ENCODE data around the gene POLR2M.

POLR2M gene

DNA sequence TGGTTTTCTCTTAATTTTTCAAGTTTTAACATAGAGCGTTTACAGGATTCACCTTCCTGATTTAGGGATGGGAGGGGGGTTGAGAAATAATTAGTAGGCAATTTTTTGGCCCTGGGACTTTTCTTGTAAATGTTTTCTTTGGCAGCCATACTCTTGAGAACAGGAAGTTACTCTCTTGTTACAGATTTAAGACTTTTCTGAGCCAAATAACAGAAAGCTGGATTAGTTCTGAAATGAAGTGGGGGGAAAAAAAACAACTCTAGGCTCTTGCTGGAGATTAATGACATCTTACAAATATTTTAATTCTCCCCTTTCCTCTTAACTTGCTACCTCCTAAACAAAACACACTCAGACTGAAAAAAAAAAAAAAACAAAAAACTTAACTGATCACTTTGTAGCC is 13.8 kb upstream of the POLR2M start:
- H3K27me3 Mint-ChIP-seq (ENCODE audit: low read depth): peaks cover 4% of the 10 kb centered on the region
- no peaks in the 10 kb centered on the region for H3K36me3 Mint-ChIP-seq (ENCODE audit: low read depth)
- H3K9me3 Mint-ChIP-seq: no peaks in the 10 kb centered on the region
- H3K27ac Mint-ChIP-seq: peak overlapping the region; percentile 86 to 91 (median 91)
- H3K4me1 Mint-ChIP-seq: peaks cover 55% of the 10 kb centered on the region
- TF ChIP-seq CTCF (IDR thresholded peaks at IDR 0.05; ENCODE audit: unreplicated experiment in 3 of 3): no peak
- H3K4me3 Mint-ChIP-seq: peak overlapping the region in 2 of 3 experiments; percentile 5 to 35

DNA sequence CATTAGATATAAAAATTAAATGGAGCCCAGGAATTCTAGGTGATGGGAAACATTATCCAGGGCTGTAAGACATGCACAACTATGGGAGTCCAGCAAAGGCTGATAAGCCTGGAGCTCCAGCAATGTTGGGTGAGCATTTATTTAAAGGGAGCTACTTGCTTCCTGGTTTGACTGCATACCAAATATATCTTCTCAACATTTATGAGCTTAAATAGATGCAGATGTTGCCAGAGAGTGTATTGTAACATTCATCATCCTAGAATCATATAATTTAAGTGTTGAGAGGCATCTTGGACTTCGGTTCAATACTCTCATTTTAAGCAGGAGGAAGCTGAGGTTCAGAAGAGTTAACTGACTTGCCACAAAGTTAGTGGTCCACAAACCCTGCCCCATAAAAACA is 12.2 kb upstream of the POLR2M start:
- H3K4me3 Mint-ChIP-seq: no peak overlapping the region
- peak overlapping the region; percentile 87 to 91 (median 91) for H3K27ac Mint-ChIP-seq
- TF ChIP-seq CTCF (IDR thresholded peaks at IDR 0.05; ENCODE audit: unreplicated experiment in 3 of 3): no peak
- peaks cover 4% of the 10 kb centered on the region for H3K27me3 Mint-ChIP-seq (ENCODE audit: low read depth)
- peaks cover 55% of the 10 kb centered on the region for H3K4me1 Mint-ChIP-seq
- H3K9me3 Mint-ChIP-seq: no peaks in the 10 kb centered on the region
- H3K36me3 Mint-ChIP-seq (ENCODE audit: low read depth): no peaks in the 10 kb centered on the region

DNA sequence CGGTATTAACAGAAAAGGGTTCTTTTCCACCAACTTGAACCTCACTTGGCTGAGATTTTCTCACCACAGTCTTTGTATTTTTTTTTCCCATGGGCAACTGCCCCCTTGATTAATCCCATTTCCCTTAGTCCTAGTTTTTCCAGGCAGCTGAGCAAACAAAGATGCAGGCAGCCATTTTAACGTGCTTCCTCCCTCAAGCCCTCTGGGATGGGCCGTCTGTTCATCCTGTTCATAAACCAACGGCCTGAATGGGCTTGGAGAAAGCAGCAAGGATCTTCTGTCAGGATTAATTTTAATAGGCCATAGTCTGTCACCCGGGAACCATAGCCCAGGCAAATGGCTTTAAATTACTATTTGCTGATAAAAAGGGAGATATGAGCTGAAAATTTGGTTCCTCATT is 10.4 kb upstream of the POLR2M start:
- peaks cover 51% of the 10 kb centered on the region for H3K4me1 Mint-ChIP-seq
- peak overlapping the region; percentile 91 to 96 (median 91) for H3K27ac Mint-ChIP-seq
- no peak for TF ChIP-seq CTCF (IDR thresholded peaks at IDR 0.05; ENCODE audit: unreplicated experiment in 3 of 3)
- peaks cover 4% of the 10 kb centered on the region for H3K27me3 Mint-ChIP-seq (ENCODE audit: low read depth)
- no peaks in the 10 kb centered on the region for H3K36me3 Mint-ChIP-seq (ENCODE audit: low read depth)
- no peaks in the 10 kb centered on the region for H3K9me3 Mint-ChIP-seq
- no peak overlapping the region for H3K4me3 Mint-ChIP-seq

DNA sequence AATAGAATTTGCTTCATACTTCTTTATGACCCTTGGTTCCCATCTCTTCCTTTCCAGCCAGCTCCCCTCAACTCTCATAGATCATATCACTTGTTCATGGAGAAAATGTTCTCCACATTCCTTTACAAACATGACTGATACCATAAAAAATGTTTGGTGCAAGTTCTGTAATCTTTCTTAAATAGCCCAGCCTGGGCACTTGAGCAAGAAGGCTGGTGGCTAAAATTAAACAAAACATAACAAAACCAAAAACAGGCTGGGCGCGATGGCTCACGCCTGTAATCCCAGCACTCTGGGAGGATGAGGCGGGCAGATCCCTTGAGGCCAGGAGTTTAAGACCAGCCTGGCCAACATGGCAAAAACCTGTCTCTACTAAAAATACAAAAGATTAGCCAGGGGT is 8.9 kb upstream of the POLR2M start:
- Mint-ChIP-seq H3K27me3 (ENCODE audit: low read depth) (peaks cover 4% of the 10 kb centered on the region), H3K9me3 (no peaks in the 10 kb centered on the region), H3K27ac (peak overlapping the region; percentile 70 to 91 (median 91)), H3K4me1 (peaks cover 36% of the 10 kb centered on the region), H3K36me3 (ENCODE audit: low read depth) (no peaks in the 10 kb centered on the region), H3K4me3 (no peak overlapping the region)
- no peak for TF ChIP-seq CTCF (IDR thresholded peaks at IDR 0.05; ENCODE audit: unreplicated experiment in 3 of 3)

- peaks cover 31% of the 10 kb centered on the region for H3K4me1 Mint-ChIP-seq
- TF ChIP-seq CTCF (IDR thresholded peaks at IDR 0.05; ENCODE audit: unreplicated experiment in 3 of 3): no peak
- no peak overlapping the region for H3K4me3 Mint-ChIP-seq
- peaks cover 4% of the 10 kb centered on the region for H3K27me3 Mint-ChIP-seq (ENCODE audit: low read depth)
- no peaks in the 10 kb centered on the region for H3K9me3 Mint-ChIP-seq
- H3K36me3 Mint-ChIP-seq (ENCODE audit: low read depth): no peaks in the 10 kb centered on the region
- peak overlapping the region; percentile 23 to 37 (median 26) for H3K27ac Mint-ChIP-seq
Observed at GRCh38 chr15:57698243-57698642, 8.3 kb upstream of the POLR2M start.

GRCh38 chr15:57698991-57699390 is 7.5 kb upstream of the POLR2M start:
- H3K4me1 Mint-ChIP-seq: peaks cover 30% of the 10 kb centered on the region
- H3K9me3 Mint-ChIP-seq: no peaks in the 10 kb centered on the region
- no peak for TF ChIP-seq CTCF (IDR thresholded peaks at IDR 0.05; ENCODE audit: unreplicated experiment in 3 of 3)
- H3K27ac Mint-ChIP-seq: peak overlapping the region; percentile 26 to 37 (median 34)
- H3K27me3 Mint-ChIP-seq (ENCODE audit: low read depth): peaks cover 4% of the 10 kb centered on the region
- no peaks in the 10 kb centered on the region for H3K36me3 Mint-ChIP-seq (ENCODE audit: low read depth)
- H3K4me3 Mint-ChIP-seq: no peak overlapping the region
